Vagina (tissue), 2 donors: ENCODE results near the gene DDX19B. TPM values are rescaled to one million over a fixed set of nuclear protein-coding genes. Genes with fewer than 3 reads are reported as not detected.
"Not testable (repeated sequence)": the region's sequence is repeated elsewhere in the genome, so short reads cannot be mapped to it uniquely, and the experiment has no call there.

Experiments used
- DNase-seq, 2 donors: peaks; one replicate each; pipeline ENCODE4 v3.0.0-alpha.2; 2017; ENCODE audit errors: extremely low spot score in 2 of 2
- H3K27ac ChIP-seq: fragments of 200-600 bp; sonication (generic); one replicate; pipeline ENCODE4 v1.5.1; 2019
- H3K27me3 ChIP-seq: fragments of 200-600 bp; sonication (generic); one replicate; pipeline ENCODE4 v1.5.1; 2019
- H3K36me3 ChIP-seq, 2 donors: fragments of 200-600 bp; sonication (generic); one replicate each; pipeline ENCODE4 v1.5.1; 2017 to 2019
- H3K4me1 ChIP-seq: fragments of 200-600 bp; sonication (generic); one replicate; pipeline ENCODE4 v1.5.1; 2019
- H3K4me3 ChIP-seq, 2 donors: fragments of 200-600 bp; sonication (generic); 1 replicate in 1 of 2; 2 replicates in 1 of 2; pipeline ENCODE4 v1.5.1; 2016 to 2019
- H3K9me3 ChIP-seq: fragments of 200-600 bp; sonication (generic); one replicate; pipeline ENCODE4 v1.5.1; 2019
- POLR2A ChIP-seq, 2 donors: fragments of 450-650 bp; IDR thresholded peaks; one replicate each; pipeline ENCODE4 v1.6.1; 2017; ENCODE audit warnings: antibody characterized with exemption in 2 of 2, mild to moderate bottlenecking in 2 of 2, moderate library complexity in 2 of 2
- POLR2AphosphoS5 ChIP-seq, 2 donors: sonication (generic); formaldehyde crosslinking; IDR thresholded peaks; one replicate each; pipeline ENCODE4 v1.9.0; 2017; ENCODE audit warnings: antibody characterized with exemption in 2 of 2, mild to moderate bottlenecking in 2 of 2, low read depth in 1 of 2; ENCODE audit not compliant: insufficient read depth in 1 of 2
- intact Hi-C: fragments of 100-400 bp; cut with DNase I; formaldehyde crosslinking; loops from one replicate; pipeline ENCODE4 v1.15.1; 2023
- total RNA-seq: library from RNA; depleted of rRNA; stranded (reverse); fragments of >200 nt; gene quantifications from one replicate; pipeline ENCODE4 v1.2.3, GENCODE V29; 2016
- TF ChIP-seq, protein P1 (sequence below), 3 experiments: fragments of 450-650 bp in 2 of 3; fragments of 200-600 bp in 1 of 3; sonication (generic) in 1 of 3; IDR thresholded peaks; one replicate each; pipeline ENCODE4 v1.5.1; 2017 to 2019; ENCODE audit warnings: antibody characterized with exemption in 3 of 3, mild to moderate bottlenecking in 2 of 3, moderate library complexity in 2 of 3

DDX19B gene
- total RNA-seq, 1 donor from 2014 or later = 47.6 TPM

DNA sequence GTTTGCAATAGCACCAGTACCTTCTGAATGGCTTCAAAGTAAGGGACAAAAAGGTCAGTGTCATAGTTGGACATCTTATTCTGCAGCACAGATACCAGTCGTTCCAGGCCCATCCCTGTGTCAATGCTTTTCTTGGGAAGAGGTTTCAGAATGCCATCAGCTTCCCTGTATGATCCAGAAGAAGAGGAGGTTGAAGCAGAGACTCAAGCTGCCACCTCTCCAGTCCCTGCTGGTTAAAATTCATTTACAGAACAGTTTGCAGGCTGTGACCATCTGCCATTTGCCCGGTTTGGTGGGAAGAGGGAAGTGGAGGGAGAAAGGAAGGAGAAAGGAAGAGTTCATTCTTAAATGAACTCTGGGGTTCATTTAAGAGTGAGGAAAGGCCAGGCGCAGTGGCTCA lies 28.8 kb upstream of the DDX19B start:
- Histone ChIP-seq H3K4me3 (no peak overlapping the region), H3K27ac (no peak overlapping the region), H3K27me3 (no peaks in the 10 kb centered on the region), H3K9me3 (no peaks in the 10 kb centered on the region), H3K36me3 (peaks cover 3 to 80% of the 10 kb centered on the region in 2 donors), H3K4me1 (no peaks in the 10 kb centered on the region)
- TF ChIP-seq POLR2AphosphoS5 (IDR thresholded peaks at IDR 0.05; ENCODE audit: insufficient read depth in 1 of 2, low read depth in 1 of 2) (no peak), POLR2A (IDR thresholded peaks at IDR 0.05) (no peak)
- TF ChIP-seq, protein P1, sequence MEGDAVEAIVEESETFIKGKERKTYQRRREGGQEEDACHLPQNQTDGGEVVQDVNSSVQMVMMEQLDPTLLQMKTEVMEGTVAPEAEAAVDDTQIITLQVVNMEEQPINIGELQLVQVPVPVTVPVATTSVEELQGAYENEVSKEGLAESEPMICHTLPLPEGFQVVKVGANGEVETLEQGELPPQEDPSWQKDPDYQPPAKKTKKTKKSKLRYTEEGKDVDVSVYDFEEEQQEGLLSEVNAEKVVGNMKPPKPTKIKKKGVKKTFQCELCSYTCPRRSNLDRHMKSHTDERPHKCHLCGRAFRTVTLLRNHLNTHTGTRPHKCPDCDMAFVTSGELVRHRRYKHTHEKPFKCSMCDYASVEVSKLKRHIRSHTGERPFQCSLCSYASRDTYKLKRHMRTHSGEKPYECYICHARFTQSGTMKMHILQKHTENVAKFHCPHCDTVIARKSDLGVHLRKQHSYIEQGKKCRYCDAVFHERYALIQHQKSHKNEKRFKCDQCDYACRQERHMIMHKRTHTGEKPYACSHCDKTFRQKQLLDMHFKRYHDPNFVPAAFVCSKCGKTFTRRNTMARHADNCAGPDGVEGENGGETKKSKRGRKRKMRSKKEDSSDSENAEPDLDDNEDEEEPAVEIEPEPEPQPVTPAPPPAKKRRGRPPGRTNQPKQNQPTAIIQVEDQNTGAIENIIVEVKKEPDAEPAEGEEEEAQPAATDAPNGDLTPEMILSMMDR (IDR thresholded peaks at IDR 0.05) = no peak
- DNase-seq = no peak
- intact Hi-C loops = no loop called here

DNA sequence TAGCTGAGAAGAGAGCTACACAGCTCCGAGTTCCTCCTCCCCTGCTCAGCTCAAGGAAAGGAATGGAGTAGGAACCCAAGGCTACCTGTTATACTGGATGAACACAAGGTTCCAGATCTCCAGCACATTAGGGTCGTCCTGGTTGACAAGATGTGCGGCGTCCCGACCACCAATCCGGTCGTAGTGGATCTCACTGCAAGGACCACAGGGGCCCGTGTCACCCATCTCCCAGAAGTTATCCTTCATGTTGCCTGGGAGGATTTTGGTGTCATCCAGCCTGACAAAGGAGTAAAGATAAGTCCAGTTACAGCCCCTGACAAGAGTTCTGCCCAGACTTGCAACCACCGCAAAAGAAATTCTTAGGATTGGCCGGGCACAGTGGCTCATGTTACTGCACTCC lies 27.3 kb upstream of the DDX19B start:
- no peaks in the 10 kb centered on the region for H3K9me3 ChIP-seq
- no peaks in the 10 kb centered on the region for H3K4me1 ChIP-seq
- TF ChIP-seq, protein P1 (IDR thresholded peaks at IDR 0.05) = no peak
- TF ChIP-seq POLR2A (IDR thresholded peaks at IDR 0.05) (no peak), POLR2AphosphoS5 (IDR thresholded peaks at IDR 0.05; ENCODE audit: insufficient read depth in 1 of 2, low read depth in 1 of 2) (no peak)
- H3K27me3 ChIP-seq = no peaks in the 10 kb centered on the region
- DNase-seq = no peak
- H3K4me3 ChIP-seq = no peak overlapping the region
- H3K27ac ChIP-seq = no peak overlapping the region
- H3K36me3 ChIP-seq = peaks cover 0 to 75% of the 10 kb centered on the region in 2 donors
- intact Hi-C loops = no loop called here

DNA sequence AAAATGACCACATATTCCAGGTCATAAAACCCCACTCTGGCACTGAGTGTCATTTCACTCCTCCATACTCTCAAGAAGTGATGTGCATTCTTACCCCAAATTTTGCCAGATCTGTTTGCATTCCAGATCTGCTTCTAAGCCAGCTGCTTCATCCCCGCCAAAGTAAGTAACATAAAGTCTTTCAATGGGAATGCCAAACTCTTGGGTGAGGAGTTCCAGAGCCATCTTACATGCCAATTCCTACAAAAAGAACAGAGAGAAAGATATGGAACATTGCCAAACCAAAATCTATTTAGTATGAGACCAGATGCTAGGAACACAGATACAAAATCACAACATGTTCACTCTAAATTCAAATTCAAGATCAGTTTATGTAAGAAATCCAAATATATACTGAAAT lies 22.6 kb upstream of the DDX19B start:
- TF ChIP-seq POLR2AphosphoS5 (IDR thresholded peaks at IDR 0.05; ENCODE audit: insufficient read depth in 1 of 2, low read depth in 1 of 2) (no peak), POLR2A (IDR thresholded peaks at IDR 0.05) (no peak)
- TF ChIP-seq, protein P1 (IDR thresholded peaks at IDR 0.05) = no peak
- Histone ChIP-seq H3K27me3 (no peaks in the 10 kb centered on the region), H3K4me1 (no peaks in the 10 kb centered on the region), H3K36me3 (peaks cover 0 to 67% of the 10 kb centered on the region in 2 donors), H3K9me3 (no peaks in the 10 kb centered on the region), H3K4me3 (no peak overlapping the region), H3K27ac (no peak overlapping the region)
- DNase-seq = no peak
- intact Hi-C loops = no loop called here

DNA sequence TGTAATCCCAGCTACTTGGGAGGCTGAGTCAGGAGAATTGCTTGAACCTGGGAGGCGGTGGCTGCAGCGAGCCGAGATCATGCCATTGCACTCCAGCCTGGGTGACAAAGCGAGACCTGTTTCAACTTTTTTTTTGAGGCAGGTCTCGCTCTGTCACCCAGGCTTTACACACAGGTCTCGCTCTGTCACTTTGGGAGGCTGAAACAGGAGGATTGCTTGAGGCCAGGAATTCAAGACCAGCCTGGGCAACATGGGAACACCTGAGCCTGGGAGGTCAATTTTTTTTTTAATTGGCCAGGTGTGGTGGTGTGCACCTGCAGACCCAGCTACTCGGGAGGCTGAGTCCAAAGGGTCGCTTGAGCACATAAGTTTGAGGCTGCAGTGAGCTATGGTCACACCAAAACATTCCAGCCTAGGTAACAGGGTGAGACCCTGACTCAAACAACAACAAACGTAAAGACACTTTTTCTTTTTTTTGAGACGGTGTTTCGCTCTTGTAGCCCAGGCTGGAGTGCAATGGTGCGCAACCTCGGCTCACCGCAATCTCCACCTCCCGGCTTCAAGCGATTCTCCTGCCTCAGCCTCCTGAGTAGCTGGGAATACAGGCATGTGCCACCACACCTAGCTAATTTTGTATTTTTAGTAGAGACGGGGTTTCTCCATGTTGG lies 11.5 kb upstream of the DDX19B start:
- intact Hi-C loops, H3K9me3 ChIP-seq, H3K27me3 ChIP-seq, DNase-seq, H3K27ac ChIP-seq: not testable (repeated sequence)
- peak overlapping the region; percentile 67 to 83 for H3K4me3 ChIP-seq
- peaks cover 18% of the 10 kb centered on the region for H3K4me1 ChIP-seq
- H3K36me3 ChIP-seq = peaks cover 0 to 21% of the 10 kb centered on the region in 2 donors

DNA sequence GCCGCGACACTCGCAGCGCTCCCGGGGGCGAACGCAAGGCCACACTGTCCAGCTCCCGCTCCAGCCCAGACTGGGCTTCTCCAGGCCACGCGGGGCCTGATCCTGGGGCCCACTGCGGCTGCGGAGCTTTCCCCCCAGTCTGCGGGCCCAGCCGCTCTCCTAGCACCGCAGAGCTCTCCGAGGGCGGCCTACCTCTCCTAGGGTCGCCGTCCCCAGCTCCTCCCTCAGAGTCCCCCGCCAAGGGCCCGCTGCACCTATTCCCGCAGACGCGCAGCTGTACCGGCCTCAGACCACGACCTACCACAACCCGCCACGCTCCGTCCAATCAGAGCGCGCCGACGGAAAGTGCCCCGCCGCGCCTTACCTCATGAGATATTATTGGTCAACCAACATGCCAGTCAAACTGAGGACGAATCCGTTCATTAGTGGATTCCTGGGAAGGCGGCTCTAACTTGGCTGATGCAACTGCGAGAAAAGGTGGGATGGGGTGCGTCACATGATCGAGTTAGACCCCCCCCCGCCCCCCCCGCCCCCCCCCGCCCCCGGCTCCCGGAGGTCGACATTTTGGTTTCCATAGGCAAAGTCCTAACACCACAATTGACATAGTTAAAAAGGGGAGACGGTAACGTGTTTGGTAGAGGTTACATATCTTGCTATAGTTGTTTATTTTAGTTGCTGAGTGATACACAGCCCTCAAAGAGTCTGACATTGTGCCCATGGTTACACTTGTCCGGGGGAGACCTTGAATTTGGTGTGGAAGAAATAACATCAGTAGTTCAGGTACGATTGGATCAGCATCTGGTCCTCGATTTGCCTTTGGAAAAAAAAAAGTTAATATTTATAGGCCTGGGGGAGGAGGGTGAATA lies 9.5 kb upstream of the DDX19B start, which contains the start of gene AARS1:
Gene AARS1 (minus strand): TSS at position 278 of the 866 bp plus-strand sequence. CDS start 6,743 bp downstream, outside the sequence.
- no peaks in the 10 kb centered on the region for H3K27me3 ChIP-seq

More for the DNA sequence above, 9.5 kb upstream of the DDX19B start, which contains the start of gene AARS1:
- H3K27ac ChIP-seq = peak within 1 kb of the TSS; percentile 79
- peaks cover 0 to 4% of the 10 kb centered on the region in 2 donors for H3K36me3 ChIP-seq
- peak within 1 kb of the TSS; percentile 67 to 83 for H3K4me3 ChIP-seq
- TF ChIP-seq POLR2AphosphoS5 (IDR thresholded peaks at IDR 0.05; ENCODE audit: insufficient read depth in 1 of 2, low read depth in 1 of 2) = peak; percentile 79 to 97
- peak; percentile 58 to 91 for TF ChIP-seq POLR2A (IDR thresholded peaks at IDR 0.05)
- TF ChIP-seq, protein P1 (IDR thresholded peaks at IDR 0.05) = peak in 1 of 3 experiments; percentile 10
- H3K4me1 ChIP-seq = peaks cover 18% of the 10 kb centered on the region
- intact Hi-C loops = no loop called here
- peak; percentile 98 to 99 for DNase-seq
- no peaks in the 10 kb centered on the region for H3K9me3 ChIP-seq
